Peyer's patch (tissue), 4 donors: ENCODE results near the gene TMEM9.

Experiments used
- POLR2A ChIP-seq, 2 donors: fragments of 450-650 bp; IDR thresholded peaks; one replicate each; pipeline ENCODE4 v1.5.1; 2017; ENCODE audit warnings: antibody characterized with exemption in 2 of 2, mild to moderate bottlenecking in 2 of 2, moderate library complexity in 2 of 2
- TF ChIP-seq, protein P1 (sequence below), 6 experiments: fragments of 450-650 bp in 4 of 6; fragments of 200-600 bp in 2 of 6; sonication (generic) in 1 of 6; IDR thresholded peaks; one replicate each; pipeline ENCODE4 v1.5.1; 2017 to 2019; ENCODE audit warnings: antibody characterized with exemption in 6 of 6, mild to moderate bottlenecking in 3 of 6, moderate library complexity in 1 of 6

DNA sequence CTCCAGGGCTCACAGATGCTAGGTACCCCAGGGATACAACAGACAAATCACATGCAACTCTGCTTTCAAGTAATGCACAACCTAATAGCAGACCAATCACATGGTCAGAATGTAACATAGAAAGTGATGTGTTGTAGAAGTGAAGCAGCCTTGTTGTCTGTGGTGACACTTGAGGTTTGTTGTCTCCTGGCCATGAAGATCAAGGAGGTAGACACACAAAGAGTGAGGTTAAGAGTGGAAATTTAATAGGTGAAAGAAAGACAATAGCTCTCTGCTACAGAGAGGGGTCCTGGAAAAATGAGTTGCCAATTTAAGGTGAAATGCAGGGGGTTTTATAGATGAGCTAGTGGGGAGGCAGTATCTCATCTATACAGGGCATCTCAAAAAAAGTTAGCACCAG, 2.5 kb upstream of the TMEM9 start:
- TF ChIP-seq POLR2A (IDR thresholded peaks at IDR 0.05) = no peak
- TF ChIP-seq, protein P1, sequence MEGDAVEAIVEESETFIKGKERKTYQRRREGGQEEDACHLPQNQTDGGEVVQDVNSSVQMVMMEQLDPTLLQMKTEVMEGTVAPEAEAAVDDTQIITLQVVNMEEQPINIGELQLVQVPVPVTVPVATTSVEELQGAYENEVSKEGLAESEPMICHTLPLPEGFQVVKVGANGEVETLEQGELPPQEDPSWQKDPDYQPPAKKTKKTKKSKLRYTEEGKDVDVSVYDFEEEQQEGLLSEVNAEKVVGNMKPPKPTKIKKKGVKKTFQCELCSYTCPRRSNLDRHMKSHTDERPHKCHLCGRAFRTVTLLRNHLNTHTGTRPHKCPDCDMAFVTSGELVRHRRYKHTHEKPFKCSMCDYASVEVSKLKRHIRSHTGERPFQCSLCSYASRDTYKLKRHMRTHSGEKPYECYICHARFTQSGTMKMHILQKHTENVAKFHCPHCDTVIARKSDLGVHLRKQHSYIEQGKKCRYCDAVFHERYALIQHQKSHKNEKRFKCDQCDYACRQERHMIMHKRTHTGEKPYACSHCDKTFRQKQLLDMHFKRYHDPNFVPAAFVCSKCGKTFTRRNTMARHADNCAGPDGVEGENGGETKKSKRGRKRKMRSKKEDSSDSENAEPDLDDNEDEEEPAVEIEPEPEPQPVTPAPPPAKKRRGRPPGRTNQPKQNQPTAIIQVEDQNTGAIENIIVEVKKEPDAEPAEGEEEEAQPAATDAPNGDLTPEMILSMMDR (IDR thresholded peaks at IDR 0.05) = no peak
